Testis (tissue), 3 donors: ENCODE data around the gene KDM4F. TPM values are rescaled to one million over a fixed set of nuclear protein-coding genes. Genes with fewer than 3 reads are reported as not detected.
"Not testable (repeated sequence)": the region's sequence is repeated elsewhere in the genome, so short reads cannot be mapped to it uniquely, and the experiment has no call there.

Experiments
- DNase-seq: peaks from one replicate; pipeline ENCODE4 v3.0.0-alpha.2; 2019
- H3K27ac ChIP-seq, 2 donors: fragments of 200-600 bp; sonication (generic); one replicate each; pipeline ENCODE4 v1.5.1; 2019
- H3K27me3 ChIP-seq: fragments of 200-600 bp; sonication (generic); one replicate; pipeline ENCODE4 v1.5.1; 2019
- H3K36me3 ChIP-seq: fragments of 200-600 bp; sonication (generic); one replicate; pipeline ENCODE4 v1.5.1; 2017; ENCODE audit warnings: low read depth; ENCODE audit errors: missing control alignments
- H3K4me1 ChIP-seq: fragments of 200-600 bp; sonication (generic); one replicate; pipeline ENCODE4 v1.5.1; 2019
- H3K4me3 ChIP-seq, 2 donors: fragments of 200-600 bp; sonication (generic); one replicate each; pipeline ENCODE4 v1.5.1; 2017 to 2019
- H3K9me3 ChIP-seq: fragments of 200-600 bp; sonication (generic); one replicate; pipeline ENCODE4 v1.5.1; 2017
- POLR2A ChIP-seq: fragments of 450-650 bp; IDR thresholded peaks from one replicate; pipeline ENCODE4 v1.6.1; 2017; ENCODE audit warnings: antibody characterized with exemption, mild to moderate bottlenecking, moderate library complexity
- WGBS, 2 donors: methylation state at CpG; one replicate each; pipeline ENCODE4 v1.1.5; 2018; 5-methylcytosine and 5-hydroxymethylcytosine counted together
- intact Hi-C: fragments of 100-400 bp; cut with DNase I; formaldehyde crosslinking; loops from one replicate; pipeline ENCODE4 v1.15.1; 2023; ENCODE audit warnings: low total_unique reads
- polyA plus RNA-seq: library from polyadenylated mRNA; stranded (reverse); fragments of 350-450 nt; fragmentation: Illumina TruSeq; extraction: RNeasy Lipid Tissue Mini Kit (QIAGEN cat#74804); gene quantifications from one replicate; pipeline ENCODE4 v1.2.3, GENCODE V29; 2014; ENCODE audit warnings: low read depth, low replicate concordance; ENCODE audit not compliant: insufficient read depth
- total RNA-seq, 2 donors: library from RNA; depleted of rRNA; stranded (reverse); fragments of >200 nt; gene quantifications; one replicate each; pipeline ENCODE4 v1.2.3, GENCODE V29; 2016
- TF ChIP-seq, protein P1 (sequence below), 3 experiments: fragments of 450-650 bp in 2 of 3; fragments of 200-600 bp in 1 of 3; sonication (generic) in 1 of 3; IDR thresholded peaks; one replicate each; pipeline ENCODE4 v1.5.1; 2016 to 2019; ENCODE audit warnings: antibody characterized with exemption in 3 of 3, mild to moderate bottlenecking in 2 of 3, moderate library complexity in 1 of 3

KDM4F gene
- total and polyA plus RNA-seq, 3 donors from 2014 or later = 0.55 TPM; not detected in 2

DNA sequence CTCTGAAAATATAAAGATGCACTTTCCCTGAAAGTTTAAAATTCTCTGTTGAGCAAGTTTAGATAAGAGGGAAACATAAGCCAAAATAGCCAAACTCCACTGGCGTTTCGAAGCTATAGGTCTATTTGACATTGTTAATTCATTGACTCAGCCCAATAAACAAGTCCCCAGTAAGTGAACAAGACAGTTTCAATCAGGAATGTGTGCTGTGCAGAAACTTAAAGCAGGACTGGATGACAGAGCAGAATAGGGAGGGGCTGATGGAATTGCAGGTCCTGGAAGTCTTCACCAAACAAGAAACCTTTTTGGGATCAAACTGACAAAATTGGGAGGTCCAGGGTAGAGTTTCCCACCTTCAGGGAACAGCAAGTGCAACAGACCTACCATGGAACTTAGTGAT, 33.1 kb upstream of the KDM4F start:
- Histone ChIP-seq H3K27ac (no peak overlapping the region), H3K4me3 (no peak overlapping the region), H3K27me3 (no peaks in the 10 kb centered on the region), H3K4me1 (no peaks in the 10 kb centered on the region), H3K9me3 (no peaks in the 10 kb centered on the region), H3K36me3 (no peaks in the 10 kb centered on the region)
- WGBS, 2 donors = 55 to 68% methylated on average over 2 of the region's 2 CpGs
- intact Hi-C loops = no loop called here
- no peak for TF ChIP-seq POLR2A
- TF ChIP-seq, protein P1, sequence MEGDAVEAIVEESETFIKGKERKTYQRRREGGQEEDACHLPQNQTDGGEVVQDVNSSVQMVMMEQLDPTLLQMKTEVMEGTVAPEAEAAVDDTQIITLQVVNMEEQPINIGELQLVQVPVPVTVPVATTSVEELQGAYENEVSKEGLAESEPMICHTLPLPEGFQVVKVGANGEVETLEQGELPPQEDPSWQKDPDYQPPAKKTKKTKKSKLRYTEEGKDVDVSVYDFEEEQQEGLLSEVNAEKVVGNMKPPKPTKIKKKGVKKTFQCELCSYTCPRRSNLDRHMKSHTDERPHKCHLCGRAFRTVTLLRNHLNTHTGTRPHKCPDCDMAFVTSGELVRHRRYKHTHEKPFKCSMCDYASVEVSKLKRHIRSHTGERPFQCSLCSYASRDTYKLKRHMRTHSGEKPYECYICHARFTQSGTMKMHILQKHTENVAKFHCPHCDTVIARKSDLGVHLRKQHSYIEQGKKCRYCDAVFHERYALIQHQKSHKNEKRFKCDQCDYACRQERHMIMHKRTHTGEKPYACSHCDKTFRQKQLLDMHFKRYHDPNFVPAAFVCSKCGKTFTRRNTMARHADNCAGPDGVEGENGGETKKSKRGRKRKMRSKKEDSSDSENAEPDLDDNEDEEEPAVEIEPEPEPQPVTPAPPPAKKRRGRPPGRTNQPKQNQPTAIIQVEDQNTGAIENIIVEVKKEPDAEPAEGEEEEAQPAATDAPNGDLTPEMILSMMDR (IDR thresholded peaks at IDR 0.05) = no peak
- DNase-seq = no peak

DNA sequence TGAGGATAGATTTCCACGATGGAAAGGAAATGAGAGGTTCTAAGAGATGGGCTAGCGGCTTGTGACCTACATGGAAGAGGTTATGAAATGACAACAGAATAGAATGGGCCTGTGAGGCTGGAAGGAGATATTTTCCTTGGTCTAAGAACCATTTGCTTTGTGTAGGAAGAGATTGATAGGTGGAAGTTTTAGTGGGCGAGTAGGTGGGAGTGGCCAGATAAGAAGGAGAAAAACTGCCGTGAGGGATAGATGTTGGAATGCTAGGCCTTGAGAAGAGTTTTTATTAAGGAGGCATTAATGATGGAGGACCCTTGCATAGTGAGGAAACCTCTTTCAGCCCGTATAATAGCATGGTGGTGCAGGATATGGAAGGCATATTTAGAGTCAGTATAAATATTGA, 27.8 kb upstream of the KDM4F start:
- intact Hi-C loops, H3K4me3 ChIP-seq, H3K36me3 ChIP-seq, H3K27me3 ChIP-seq, DNase-seq, H3K4me1 ChIP-seq, H3K27ac ChIP-seq, H3K9me3 ChIP-seq: not testable (repeated sequence)
- 72 to 78% methylated on average over 5 of the region's 5 CpGs for WGBS, 2 donors

DNA sequence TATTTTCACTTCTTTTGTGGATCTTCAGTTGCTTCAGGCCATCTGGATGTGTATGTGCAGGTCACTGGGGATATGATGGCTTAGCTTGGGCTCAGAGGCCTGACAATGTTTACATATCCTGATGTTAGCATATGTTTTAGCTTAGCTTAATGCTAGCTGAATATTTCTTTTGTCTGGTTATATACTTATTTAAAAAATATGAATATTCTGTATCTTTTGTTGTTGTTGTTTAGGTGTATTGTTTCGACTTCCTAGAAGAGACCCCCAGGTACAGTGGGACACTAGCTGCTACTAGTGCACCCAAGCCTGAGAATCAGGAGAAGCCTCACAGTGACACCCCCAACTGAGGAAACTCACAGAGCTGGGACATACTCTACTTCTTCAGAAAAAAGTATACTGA, 24.3 kb upstream of the KDM4F start, which contains the start of gene KDM4E:
Gene KDM4E (plus strand): TSS at position 301 of the 400 bp plus-strand sequence. CDS start 300 bp downstream, outside the sequence.
- Histone ChIP-seq H3K27me3 (no peaks in the 10 kb centered on the region), H3K4me3 (no peak within 1 kb of the TSS), H3K27ac (no peak within 1 kb of the TSS), H3K9me3 (no peaks in the 10 kb centered on the region), H3K36me3 (no peaks in the 10 kb centered on the region), H3K4me1 (no peaks in the 10 kb centered on the region)
- DNase-seq = no peak
- TF ChIP-seq, protein P1 (IDR thresholded peaks at IDR 0.05) = no peak
- TF ChIP-seq POLR2A = no peak
- intact Hi-C loops = no loop called here
- 88% methylated on average over 1 of the region's 1 CpG for WGBS, 2 donors

DNA sequence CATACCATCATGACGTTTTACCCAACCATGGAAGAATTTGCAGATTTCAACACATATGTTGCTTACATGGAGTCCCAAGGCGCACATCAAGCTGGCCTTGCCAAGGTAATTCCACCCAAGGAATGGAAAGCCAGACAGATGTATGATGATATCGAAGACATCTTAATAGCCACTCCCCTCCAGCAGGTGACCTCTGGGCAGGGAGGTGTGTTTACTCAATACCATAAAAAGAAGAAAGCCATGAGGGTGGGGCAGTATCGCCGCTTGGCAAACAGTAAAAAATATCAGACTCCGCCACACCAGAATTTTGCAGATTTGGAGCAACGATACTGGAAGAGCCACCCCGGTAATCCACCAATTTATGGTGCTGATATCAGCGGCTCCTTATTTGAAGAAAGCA, 23.6 kb upstream of the KDM4F start:
- H3K4me3 ChIP-seq, H3K9me3 ChIP-seq, H3K27me3 ChIP-seq, H3K4me1 ChIP-seq, DNase-seq, H3K27ac ChIP-seq, intact Hi-C loops, H3K36me3 ChIP-seq: not testable (repeated sequence)
- 94 to 95% methylated on average over 7 to 9 of the region's 9 CpGs for WGBS, 2 donors

DNA sequence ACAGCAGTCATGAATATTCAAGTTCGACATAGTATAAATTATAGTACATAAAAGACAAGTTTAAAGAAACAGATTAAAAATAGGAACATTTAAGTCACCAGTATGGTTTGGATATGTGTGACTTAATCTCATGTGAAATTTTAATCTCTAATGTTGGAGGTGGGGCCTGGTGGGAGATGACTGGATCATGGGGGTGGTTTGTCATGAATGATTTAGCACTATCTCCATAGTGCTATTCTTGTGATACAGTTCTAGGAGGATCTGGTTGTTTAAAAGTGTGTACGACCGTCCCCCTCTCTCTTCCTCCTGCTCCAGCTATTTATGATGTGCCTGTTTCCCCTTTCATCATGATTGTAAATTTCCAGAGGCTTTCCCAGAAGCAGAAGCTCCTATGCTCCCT, 20.9 kb upstream of the KDM4F start:
- Histone ChIP-seq H3K9me3 (no peaks in the 10 kb centered on the region), H3K4me3 (no peak overlapping the region), H3K4me1 (no peaks in the 10 kb centered on the region), H3K36me3 (no peaks in the 10 kb centered on the region), H3K27ac (no peak overlapping the region), H3K27me3 (no peaks in the 10 kb centered on the region)
- WGBS, 2 donors = 75 to 76% methylated on average over 3 of the region's 3 CpGs
- DNase-seq = no peak
- intact Hi-C loops = no loop called here
- TF ChIP-seq, protein P1 (IDR thresholded peaks at IDR 0.05) = no peak
- no peak for TF ChIP-seq POLR2A

DNA sequence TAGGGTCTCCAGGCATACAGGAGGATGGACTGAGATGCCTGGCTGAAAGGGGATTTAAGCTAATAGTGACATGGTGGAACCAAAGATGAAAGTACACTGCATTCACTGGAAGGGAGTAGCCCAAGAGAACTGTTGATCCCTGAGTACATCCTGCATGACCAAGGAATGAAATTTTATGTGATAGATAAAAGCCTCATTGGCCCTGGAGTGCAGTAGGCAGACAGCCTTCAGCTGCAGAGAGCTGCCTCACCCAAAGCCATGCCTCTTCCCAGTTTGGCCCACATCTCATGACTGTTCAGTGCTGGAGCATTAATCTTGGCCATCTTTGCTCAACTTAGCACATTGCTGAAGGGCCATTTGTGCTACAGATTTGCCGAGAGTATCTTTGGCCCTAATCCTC, 16.2 kb upstream of the KDM4F start:
- H3K27me3 ChIP-seq = no peaks in the 10 kb centered on the region
- intact Hi-C loops = no loop called here
- WGBS, 2 donors = 75 to 86% methylated on average over 1 of the region's 1 CpG
- TF ChIP-seq POLR2A = no peak
- TF ChIP-seq, protein P1 (IDR thresholded peaks at IDR 0.05) = no peak
- no peak overlapping the region for H3K27ac ChIP-seq
- H3K4me3 ChIP-seq = no peak overlapping the region
- H3K9me3 ChIP-seq = no peaks in the 10 kb centered on the region
- no peaks in the 10 kb centered on the region for H3K4me1 ChIP-seq
- H3K36me3 ChIP-seq = no peaks in the 10 kb centered on the region
- no peak for DNase-seq
